ENCODE data around the gene VWF.

VWF gene

GRCh38 chr12:6080149-6081045 is 44.1 kb downstream of the VWF start:
- peak; percentile 91 for FAIRE-seq

GRCh38 chr12:6078398-6079096 is 45.9 kb downstream of the VWF start:
- peak; percentile 85 for DNase-seq (ENCODE audit: low spot score)
- peak; percentile 91 for FAIRE-seq

More at GRCh38 chr12:6080149-6081045, 44.1 kb downstream of the VWF start:
- DNase-seq (ENCODE audit: low spot score) = no peak

- FAIRE-seq (peak; percentile 92), DNase-seq (ENCODE audit: low spot score) (no peak)
These were observed 46.8 kb downstream of the VWF start for GRCh38 chr12:6077692-6078083.

GRCh38 chr12:6076776-6077691 is 47.4 kb downstream of the VWF start:
- FAIRE-seq = peak; percentile 82
- DNase-seq (ENCODE audit: low spot score) = no peak

GRCh38 chr12:6076346-6076745 is 48.1 kb downstream of the VWF start:
- no peak for DNase-seq (ENCODE audit: low spot score)
- FAIRE-seq = no peak

GRCh38 chr12:6074979-6075585 is 49.4 kb downstream of the VWF start:
- DNase-seq (ENCODE audit: low spot score) (no peak), FAIRE-seq (no peak)

GRCh38 chr12:6074427-6074826 is 50.0 kb downstream of the VWF start:
- DNase-seq (ENCODE audit: low spot score) (no peak), FAIRE-seq (no peak)

GRCh38 chr12:6073426-6073825 is 51.0 kb downstream of the VWF start:
- DNase-seq (ENCODE audit: low spot score) (no peak), FAIRE-seq (no peak)

GRCh38 chr12:6072302-6072752 is 52.1 kb downstream of the VWF start:
- no peak for FAIRE-seq
- no peak for DNase-seq (ENCODE audit: low spot score)

- DNase-seq (ENCODE audit: low spot score) (no peak), FAIRE-seq (no peak)
These were observed 52.9 kb downstream of the VWF start for GRCh38 chr12:6071589-6071988.

GRCh38 chr12:6070472-6071257 is 53.8 kb downstream of the VWF start:
- FAIRE-seq = no peak
- no peak for DNase-seq (ENCODE audit: low spot score)

- DNase-seq (ENCODE audit: low spot score) (peak; percentile 85), FAIRE-seq (peak; percentile 53)
These were observed 54.9 kb downstream of the VWF start for GRCh38 chr12:6069437-6070093.

- FAIRE-seq = no peak
- DNase-seq (ENCODE audit: low spot score) = no peak
These were observed 56.2 kb downstream of the VWF start for GRCh38 chr12:6068227-6068626.

- DNase-seq (ENCODE audit: low spot score) = peak; percentile 65
These were observed 57.1 kb downstream of the VWF start for GRCh38 chr12:6067152-6067916.

GRCh38 chr12:6066651-6067050 is 57.8 kb downstream of the VWF start:
- FAIRE-seq = no peak
- no peak for DNase-seq (ENCODE audit: low spot score)

More at GRCh38 chr12:6067152-6067916, 57.1 kb downstream of the VWF start:
- FAIRE-seq = peak; percentile 83

- DNase-seq (ENCODE audit: low spot score) = no peak
- peak; percentile 46 for FAIRE-seq
These were observed 58.6 kb downstream of the VWF start for GRCh38 chr12:6065863-6066199.

- FAIRE-seq = no peak
- no peak for DNase-seq (ENCODE audit: low spot score)
These were observed 59.2 kb downstream of the VWF start for GRCh38 chr12:6065131-6065862.
